Body of pancreas (tissue), 4 donors: Measurements from ENCODE around the gene CREB3L2.

ENCODE experiments used
- CTCF ChIP-seq, 7 experiments: fragments of 450-650 bp in 4 of 7; fragments of 200-600 bp in 3 of 7; sonication (generic) in 3 of 7; IDR thresholded peaks; one replicate each; pipeline ENCODE4 v1.5.1; 2016 to 2019; ENCODE audit warnings: antibody characterized with exemption in 7 of 7
- POLR2A ChIP-seq, 3 donors: fragments of 450-650 bp; IDR thresholded peaks; one replicate each; pipeline ENCODE4 v1.6.1; 2016; ENCODE audit warnings: antibody characterized with exemption in 3 of 3, mild to moderate bottlenecking in 2 of 3

GRCh38 chr7:138001529-138002095 is at the start of gene CREB3L2:
- TF ChIP-seq CTCF (IDR thresholded peaks at IDR 0.05) (no peak), POLR2A (IDR thresholded peaks at IDR 0.05) (peak; percentile 80 to 93 (median 90))
